Activated CD8-positive, alpha-beta memory T cell treated with anti-CD3 and anti-CD28 coated beads, Interleukin-2, amount 50 U/mL, for 4 hours (primary cell): ENCODE measurements around the gene GCN1.
A peak's percentile ranks its signal among the peaks of the same experiment; 100 is the strongest.

Experiments
- DNase-seq: peaks from one replicate; pipeline ENCODE4 v3.0.0-alpha.2; 2020

GCN1 gene

DNA sequence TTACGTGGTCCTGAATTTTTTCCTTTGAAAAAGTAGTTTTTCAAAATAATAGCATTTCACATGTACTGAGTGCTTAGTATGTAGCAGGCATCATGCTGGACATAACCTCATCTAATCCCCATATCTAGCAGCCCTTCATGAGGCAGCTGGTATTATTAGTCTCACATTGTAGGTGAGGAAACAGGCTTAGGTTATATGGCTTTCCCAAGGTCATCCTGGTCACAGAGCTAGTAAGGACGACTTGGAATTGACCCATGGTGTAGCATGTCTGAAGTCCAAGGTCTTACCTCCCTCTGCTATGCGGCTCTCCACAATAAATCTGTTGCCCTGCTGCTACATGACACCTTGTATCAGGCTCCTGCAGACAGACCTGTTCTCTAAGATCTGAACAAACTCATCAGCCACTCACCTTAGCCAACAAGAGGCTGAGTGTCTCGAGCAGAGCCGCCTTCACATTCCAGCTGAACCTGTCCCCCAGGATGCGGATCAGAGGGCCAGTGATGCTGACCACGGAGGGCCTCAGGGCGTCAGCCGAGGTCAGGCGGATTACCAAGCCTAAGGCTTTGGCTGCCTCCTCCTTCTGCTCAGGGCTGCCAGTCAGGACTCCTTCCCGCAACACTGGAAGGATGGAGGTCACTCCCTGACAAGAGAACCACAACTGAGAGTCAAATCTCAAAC lies 58.3 kb downstream of the GCN1 start:
- DNase-seq: no peak

DNA sequence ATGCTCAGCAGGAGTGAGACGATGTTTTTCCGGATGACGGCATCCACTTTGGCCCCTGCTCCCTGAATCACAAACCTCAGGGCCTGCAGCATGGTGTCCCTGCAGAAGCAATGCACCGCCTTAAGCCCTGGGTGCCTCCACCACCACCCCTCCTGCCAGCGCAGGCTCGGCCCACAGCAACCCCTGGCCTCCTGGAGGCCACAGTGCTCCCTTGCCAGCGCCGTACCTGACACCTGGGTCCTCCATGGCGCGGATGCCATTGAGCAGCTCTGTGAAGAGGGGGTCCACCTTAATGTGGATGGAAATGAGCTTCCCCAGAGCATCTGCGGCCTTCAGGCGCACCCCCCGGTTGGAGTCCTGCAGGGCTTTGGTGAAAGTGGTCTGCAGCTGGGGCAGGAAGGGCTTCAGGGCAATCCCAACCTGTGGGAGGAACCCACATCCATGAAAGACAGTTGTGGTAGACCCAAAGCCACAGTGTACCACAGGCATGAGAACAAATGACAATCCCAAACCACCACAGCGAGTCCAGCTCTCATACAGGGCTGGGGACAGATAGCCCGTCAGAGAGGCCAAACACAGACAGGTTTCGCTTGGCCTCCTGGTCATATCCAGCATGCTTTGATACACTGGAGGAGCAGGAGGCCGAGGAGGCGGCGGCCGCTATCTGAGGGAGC lies 60.1 kb downstream of the GCN1 start:
- no peak for DNase-seq

DNA sequence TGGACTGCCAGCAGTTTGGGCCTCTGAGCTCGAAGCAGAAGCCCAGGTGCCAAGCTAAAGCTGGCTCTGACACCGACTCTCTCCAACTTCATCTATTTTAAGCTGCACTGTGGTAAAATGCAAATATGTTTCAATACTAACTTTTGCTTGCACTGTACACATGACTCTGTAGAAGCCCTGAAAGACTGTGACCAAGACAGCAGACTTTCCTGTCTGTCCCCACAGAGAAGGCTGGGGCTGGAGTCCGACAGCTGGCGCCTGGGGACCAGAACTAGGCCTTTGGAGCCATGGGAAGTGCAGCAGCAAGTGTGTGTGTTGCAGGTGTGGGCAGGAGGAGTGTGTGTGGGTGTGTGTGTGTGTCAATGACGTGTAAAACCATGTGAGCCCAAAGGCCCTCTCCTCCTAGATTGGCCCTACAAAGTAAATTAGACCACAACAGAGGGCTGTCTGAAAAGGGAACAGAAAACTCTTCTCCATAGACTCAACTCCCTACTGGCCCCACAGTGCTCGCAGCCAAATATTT lies 61.6 kb downstream of the GCN1 start:
- DNase-seq: no peak

DNA sequence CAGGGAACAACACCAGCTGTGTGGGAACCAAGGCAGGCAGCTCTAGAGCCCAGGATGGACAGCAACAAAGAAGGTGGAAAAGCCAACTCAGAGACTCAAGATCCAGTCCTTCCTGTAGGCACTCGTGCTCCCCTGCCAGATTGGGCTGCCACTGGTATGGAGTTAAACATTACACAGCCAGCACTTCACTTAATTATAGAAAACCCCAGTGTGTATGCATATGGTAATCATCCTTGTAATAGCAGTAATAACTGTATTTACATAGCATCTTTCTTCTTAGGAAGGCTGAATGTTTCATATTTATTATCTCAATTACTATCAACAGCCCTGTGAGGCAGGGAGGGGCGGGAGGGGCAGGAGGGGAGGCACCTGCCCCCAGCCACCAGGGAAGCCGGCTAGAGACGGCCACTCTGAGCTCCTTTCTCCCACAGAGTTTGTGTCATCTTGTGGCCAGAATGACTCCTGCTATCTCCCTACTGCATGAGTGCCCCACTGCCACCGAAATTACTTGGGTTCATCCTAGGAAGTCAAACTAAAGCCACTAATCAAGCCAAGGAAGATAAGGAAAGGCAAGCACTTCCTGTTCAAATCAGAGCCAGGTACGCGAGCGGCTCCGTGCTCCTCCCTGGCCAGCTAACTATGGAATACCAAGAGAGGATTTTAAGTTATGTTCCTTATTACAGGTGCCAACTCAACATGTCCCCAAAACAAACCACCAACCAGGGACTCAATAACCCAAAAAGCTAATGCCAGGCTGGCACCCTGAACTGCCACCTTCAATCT lies 62.3 kb downstream of the GCN1 start:
- DNase-seq: no peak

DNA sequence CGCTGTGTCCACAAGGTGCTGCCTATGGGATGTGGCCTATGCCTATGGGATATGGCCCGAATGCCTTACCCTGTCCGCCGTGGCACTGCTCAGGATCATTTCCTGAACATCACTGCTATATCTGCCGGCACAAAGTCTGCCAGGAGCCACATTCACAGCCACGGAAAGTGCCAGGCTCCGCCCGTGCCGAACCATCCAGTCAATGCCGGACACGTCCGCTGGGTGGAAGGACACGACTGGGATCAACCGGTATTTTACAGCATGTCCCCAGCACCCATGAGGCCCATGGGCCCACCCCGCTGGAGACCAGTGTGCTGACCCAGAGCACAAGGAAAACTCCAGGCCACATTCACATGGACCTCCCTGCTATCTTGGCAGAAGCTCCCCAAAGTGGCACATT lies 63.4 kb downstream of the GCN1 start:
- no peak for DNase-seq

DNA sequence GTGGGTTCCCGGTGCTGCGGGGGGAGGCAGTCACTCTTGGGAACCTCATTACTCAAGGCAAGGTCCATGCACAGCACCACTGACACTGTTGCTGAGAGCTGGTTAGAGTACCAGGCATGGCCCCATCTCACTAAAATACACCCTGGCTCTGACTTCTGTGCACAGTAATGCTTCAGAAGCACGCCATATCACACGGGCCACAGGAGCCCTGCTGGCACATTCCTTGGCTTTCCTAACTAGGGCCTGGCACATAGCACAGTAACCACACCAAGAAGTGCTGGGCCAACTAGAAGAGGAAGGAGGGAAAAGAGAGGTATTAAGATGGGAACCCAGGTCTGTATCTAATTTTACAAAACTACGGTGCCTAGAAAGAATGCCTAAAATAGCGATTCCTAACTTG lies 64.5 kb downstream of the GCN1 start:
- DNase-seq: no peak

DNA sequence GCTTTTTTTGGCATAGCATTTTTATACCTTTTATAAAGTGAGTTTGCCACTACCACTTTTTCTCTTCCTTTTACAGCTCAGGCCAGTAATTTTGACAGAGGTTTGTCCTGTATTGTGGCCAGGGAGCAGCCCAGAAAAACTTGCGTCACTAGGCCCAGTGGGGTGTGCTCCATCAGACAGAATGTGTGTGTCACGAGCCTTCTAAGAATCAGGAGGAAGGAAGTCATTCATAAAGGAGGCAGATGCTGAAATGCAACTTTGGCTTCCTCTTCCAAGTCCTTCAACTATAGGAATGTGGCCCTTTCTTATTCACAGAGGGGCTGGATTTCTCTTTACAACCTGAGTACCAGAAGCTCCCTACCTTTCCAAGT lies 67.9 kb downstream of the GCN1 start:
- no peak for DNase-seq

DNA sequence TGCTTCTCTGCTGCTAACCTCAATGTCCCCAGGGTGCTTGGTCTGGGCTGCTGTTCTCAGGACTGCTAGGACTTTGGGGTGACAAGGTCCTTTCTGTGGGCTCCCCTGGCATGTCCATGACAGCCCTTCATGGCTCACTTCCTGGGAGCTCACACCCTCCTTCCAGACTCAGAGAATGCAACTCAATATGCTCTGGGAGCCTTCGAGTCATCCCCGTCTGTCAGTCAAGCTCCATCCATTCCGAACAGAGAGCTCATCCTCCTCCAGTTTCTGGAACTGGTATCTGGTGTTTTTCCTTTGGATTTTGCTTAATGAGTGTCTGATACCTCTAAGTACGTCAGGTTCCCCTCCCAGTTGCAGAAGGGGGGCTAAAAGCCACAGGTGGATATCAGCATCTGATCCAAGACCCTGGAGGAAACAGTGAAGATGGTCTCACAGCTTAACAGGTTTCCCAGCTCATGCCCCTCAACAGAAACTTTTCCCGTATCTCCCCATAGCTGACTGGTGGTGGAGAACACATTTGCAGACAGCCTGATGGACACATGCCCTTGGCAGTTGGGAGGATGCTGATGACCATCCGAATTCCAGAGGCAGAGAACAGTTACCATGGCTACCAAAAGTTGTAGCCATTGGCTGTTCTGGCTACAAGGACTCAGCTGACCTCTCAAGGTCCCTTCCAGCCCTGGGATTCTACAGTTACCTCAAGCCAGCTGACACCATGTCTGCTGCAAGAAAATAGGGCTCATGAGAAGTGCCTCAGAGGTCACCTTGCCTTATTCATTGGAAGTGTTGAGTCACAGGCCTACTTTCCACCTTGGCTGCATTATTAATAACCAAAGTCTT lies 68.5 kb downstream of the GCN1 start:
- DNase-seq: no peak

DNA sequence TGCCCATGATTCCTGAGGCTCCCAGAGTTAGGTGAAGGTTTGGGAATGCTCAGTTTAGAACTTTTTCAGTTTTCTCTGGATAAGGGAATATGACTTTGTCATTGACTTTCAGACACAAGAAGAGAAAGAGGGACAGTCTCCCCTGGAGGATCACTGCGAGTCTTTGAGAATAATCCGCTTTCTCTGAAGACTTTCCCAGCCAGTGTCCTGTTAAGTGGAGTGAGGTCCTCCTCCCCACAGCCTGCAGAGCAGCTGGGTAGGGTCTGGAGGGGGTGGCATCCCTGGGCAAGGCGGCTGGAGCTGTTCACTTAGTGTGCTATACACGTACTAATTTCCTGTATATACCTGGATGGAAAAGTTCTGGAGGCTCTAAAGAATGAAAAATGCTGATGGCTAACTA lies 69.5 kb downstream of the GCN1 start:
- DNase-seq: no peak

DNA sequence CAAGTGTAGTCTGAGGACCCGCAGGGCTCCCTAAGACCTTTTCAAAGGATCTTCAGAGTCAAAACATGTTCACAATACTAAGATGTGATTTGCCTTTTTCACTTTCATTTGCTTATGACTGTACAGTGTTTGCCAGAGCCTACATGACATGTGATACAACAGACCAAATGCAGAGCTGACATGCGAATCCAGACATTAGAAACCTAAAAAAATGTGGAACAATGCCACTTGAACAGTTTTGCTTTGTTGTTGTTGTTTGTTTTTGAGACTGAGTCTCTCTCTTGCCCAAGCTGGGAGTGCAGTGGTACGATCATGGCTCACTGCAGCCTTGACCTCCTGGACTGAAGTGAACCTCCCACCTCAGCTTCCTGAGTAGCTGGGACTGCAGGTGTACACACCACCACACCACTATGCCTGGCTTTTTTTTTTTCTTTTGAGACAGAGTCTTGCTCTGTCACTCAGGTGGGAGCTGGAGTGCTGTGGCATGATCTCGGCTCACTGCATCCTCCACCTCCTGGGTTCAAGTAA lies 72.7 kb downstream of the GCN1 start:
- no peak for DNase-seq

DNA sequence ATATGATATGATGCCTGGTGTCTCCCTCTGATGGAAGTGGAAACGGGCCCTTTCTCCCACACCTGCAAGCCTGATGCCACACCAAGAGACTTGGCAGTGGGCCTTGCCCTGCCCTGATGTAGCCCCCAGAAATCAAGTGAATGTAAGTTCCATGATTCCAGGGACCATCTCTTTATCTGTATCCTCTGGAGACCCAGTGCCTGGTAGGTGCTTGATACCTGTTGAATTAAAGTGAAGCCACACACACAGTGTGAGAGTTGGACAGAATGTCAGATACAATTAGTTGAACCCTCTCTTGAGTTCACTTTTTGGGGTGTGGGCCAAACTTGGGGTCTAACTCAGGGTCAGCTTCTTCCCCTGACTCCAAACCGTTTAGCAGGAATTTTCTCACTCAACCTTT lies 73.2 kb downstream of the GCN1 start:
- DNase-seq: no peak

DNA sequence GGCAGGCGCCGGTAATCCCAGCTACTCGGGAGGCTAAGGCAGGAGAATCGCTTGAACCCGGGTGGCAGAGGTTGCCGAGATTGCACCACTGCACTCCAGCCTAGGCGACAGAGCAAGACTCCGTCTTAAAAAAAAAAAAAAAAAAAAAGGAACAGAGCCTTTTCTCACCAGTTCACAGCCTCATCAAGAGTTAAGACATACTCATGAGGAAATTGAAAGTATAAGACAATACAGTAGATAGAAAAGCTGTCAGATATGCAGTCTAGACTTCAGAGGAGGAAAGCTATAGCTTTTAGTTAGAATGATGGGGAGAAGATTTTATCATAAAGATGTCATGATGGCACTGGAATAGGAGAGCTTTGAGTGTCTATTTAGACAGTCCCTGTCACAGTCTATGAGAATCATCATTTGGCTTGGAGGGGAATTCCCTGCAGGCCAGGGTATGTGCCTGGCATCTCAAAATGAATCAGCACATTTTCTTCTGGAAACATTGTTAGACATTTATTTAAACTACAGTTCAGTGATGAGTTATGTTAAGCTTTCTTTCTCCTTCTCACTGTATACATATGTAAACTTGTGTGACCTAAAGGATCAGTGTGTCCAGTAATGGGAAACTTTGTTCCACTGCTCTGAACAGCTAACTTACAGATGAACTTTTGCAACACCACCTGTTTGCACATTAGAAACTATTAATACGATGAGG lies 75.1 kb downstream of the GCN1 start:
- no peak for DNase-seq

DNA sequence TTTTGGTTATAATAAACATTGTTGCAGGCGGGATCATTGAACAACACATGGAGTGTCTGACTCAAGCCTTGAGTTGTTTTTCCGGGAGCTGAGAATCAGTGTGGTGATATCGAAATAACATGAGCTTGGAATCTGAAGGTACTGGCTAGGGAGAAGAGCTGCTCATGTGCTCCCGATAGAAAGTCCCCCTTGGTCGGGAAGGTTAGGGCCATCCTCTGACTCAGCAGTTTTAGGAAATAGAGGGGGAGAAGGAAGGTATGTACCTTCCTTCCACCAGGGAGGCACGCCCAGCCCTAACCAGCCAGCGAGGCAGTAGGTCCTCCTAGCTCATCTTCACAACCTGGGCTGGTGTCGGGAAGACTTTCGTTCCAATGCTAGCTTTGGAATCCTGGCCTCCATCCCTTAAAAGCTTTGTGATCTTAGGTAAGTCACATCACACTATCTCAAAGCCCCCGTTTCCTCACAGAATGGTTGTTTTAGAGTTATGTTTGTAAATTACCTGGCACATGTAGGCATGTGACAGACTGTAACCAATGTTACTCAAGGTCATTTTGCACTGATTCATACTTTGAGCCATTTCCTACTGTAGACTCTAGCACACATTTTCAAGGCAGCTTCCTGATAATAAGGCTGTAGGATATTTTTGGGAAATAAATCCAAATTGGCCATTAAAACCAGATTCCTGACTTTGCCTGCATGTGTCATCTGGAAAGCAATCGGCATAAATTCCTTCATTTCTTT lies 76.0 kb downstream of the GCN1 start:
- no peak for DNase-seq

DNA sequence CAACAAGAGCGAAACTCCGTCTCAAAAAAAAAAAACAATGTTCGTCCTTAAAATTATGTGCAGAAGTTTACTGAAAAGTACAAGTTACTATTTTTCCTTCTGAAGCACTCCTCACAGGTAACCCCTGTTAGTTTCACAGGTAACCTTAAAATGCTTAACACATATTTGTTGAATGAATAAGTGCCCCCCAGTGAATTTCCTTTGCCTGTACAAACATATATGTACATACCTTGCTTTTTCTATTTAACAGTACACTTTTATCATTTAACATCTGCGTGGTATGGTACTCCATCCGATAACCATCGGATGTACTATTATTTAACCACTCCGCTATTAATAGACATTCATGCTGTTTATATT lies 76.6 kb downstream of the GCN1 start:
- no peak for DNase-seq

DNA sequence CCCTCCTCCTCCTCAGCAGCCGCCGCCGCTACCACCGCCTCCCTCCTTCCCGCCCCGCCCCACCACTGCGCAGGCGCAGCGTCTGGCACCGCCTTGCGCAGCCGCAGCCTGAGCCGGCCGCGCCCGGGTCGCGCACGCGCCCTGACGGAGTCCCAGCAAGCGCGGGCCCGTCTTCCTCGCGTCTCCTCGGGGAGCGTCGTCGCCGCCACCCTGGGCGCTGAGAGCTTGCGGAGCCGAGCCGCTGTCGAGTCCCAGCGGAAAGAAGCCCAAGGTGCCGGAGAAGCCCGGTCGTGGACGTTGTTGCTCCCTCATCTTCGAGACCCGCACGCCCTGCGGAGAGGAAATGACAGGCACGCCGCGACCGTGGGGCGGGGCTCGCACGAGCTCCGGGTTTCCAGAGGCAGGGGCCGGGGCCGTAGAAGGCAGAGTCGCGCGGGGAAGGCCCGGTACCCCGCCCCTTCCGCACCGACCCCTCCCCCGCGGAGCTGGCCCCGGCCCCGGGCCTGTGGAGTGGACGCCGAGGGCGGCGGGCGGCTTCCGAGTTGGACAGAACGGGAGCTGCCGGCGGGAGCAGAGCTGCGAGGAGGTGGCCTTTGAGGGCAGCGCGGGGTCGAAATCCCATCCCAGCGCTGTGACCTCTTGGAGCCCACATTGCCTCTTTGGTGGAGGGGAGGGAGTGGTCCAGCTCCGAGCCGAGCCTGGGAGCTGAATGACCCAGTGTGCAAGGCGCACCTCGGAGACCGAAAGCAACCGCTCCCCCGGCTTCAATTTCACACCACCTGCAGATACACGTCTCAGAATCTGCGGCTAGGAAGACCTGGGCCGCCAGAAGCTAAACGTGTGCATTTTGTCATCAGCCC lies 77.5 kb downstream of the GCN1 start:
- DNase-seq: peak; percentile 98

DNA sequence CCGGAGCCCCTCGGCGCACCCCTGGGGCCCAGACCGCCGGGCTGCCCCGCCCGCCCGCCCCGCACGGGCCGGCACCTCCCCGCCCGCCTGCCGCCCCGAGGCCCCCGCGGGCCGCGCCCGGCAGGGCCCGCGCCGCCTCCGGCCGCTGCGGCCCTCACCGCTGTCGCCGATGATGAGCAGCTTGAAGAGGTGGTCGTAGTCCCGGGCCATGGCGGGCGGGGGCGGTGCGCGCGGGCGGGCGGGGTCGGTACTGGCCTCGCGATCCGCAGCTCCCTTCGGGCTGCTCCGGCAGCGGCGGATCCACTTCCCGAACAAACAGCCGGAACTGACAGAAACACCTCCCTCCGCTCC lies 78.1 kb downstream of the GCN1 start, which contains the start of gene RAB35:
Gene RAB35 (minus strand): TSS at position 313 of the 351 bp plus-strand sequence. CDS start 103 bp downstream, at position 210.
- no peak for DNase-seq

DNA sequence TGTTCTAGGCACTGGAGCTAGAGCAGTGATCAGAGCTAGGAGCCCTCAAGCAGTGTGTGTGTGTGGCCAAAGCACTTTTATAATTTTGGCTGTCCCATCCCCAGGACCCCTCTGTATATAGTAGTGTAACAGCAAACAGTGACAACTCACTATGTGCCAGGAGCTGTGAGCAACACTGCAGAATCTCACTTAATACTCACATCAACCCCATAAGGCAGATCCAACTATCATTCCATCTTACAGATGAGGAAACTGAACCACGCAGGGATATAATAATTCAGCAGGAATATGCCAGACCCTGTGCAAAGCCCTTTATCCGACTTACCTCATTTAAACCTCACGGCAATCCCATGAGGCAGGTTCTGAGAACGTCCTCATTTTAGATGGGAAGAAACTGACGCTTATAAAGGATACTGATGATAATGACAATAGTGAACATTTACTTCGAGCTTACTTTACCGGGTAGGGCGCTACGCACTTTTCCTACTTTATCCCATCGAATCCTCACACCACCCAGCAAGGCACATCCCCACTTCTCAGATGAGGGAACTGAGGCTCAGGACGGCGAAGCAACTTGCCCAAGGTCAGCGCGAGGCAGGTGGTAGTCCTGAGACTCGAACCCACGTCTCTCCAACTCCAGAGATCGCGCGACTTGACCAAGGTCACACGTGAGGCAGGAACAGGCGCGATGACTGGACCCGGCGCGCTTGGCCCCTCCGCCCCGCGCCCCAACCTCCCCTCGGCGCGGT lies 78.6 kb downstream of the GCN1 start:
- DNase-seq: no peak

DNA sequence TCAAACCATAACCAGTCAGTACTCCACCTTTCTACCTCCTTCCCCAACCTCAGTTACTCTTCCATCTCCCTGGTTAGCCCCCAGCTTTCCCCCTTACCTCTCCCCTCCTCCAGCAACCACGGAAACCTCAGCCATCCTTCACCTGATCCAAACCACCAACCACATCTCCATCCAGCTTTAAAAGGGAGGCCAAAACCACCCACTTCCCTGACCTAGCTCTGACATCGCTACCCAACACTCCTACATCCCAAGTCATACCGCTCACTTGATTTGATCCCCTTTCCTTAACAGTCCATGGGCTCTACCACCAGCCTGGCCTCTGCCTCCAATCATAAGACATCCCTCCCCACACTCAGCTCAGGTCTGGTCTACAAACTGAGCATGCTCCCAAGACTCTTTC lies 79.4 kb downstream of the GCN1 start:
- DNase-seq: no peak
